Measurements from ENCODE around the gene ARSG.

ARSG gene

DNA sequence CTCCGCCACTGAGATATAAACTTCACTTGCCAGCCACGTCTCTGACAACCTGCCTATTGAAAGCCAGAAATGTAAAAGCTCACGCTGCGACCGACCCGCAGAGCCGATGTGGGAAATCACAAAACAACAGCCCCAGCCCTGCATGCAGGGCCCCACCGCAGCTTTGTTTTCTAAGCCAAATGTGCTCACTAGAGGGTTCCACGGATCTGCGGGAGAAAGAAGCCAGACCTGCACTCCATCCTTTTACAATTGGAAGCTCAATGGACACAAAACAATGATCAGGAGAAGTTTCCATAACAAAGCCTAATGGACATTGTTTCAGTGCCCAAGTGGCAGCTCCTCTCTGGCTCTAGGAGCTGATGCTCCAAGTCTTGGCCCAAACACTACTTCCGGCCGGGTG is 132.9 kb downstream of the ARSG start:
- DNase-seq (ENCODE audit: low read depth in 2 of 3, low spot score in 1 of 3), result no peak

DNA sequence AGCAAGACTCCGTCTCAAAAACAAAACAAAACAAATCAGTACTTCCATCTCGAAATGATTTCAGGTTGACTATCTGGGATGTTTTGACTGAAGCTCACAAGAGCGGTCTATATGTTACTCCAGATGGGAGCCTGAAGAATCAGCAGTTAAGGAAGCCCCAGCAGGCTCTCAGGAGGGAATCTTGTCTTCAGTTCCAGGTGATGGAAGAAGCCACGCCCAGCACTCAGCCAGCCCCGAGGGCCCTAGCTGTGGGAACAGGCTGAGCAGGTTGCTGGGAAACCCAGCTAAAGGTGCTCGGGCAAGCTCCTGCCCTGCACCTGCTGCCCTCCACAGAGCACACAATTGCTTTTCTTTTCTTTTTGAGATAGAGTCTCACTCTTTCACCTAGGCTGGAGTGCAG is 133.6 kb downstream of the ARSG start:
- DNase-seq (ENCODE audit: low read depth in 2 of 3, low spot score in 1 of 3), result no peak

DNA sequence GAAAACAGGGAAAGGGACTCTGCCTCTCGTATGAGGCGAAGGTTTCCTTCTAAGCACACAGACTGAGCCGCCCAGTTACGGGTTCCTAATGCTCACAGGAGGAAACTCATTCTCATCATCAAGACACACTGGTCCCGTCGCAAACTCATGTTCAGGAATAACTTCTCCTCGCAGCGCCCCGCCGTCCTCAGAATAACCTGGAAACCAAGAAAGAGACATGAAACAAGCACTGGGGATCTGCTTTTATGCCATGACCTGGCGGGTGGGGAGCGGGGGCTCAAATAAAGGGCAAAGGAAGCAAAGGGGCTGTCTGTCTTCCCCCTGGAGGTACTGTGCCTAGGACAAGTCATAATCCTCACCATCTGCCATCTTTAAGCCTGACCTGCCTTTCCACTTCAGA is 134.7 kb downstream of the ARSG start:
- DNase-seq (ENCODE audit: low read depth in 2 of 3, low spot score in 1 of 3), result no peak

DNA sequence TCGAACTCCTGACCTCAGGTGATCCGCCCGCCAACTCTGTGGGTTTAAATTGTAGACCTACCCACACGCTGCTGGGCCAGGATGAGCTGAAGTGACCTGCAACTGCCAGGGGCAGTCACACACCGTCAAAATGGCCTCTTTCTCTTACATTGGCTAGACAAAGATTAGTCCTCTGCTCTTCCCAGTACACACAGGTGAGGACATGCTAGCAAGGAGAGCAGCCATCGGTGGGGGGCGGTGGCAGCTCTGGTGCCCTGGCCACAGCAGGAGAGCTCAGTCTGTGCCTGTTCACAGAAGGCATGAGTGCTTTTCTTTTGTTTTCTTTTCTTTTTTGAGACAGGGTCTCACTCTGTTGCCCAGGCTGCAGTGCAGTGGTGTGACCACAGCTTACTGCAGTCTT is 136.3 kb downstream of the ARSG start:
- no peak for DNase-seq (ENCODE audit: low read depth in 2 of 3, low spot score in 1 of 3)

DNA sequence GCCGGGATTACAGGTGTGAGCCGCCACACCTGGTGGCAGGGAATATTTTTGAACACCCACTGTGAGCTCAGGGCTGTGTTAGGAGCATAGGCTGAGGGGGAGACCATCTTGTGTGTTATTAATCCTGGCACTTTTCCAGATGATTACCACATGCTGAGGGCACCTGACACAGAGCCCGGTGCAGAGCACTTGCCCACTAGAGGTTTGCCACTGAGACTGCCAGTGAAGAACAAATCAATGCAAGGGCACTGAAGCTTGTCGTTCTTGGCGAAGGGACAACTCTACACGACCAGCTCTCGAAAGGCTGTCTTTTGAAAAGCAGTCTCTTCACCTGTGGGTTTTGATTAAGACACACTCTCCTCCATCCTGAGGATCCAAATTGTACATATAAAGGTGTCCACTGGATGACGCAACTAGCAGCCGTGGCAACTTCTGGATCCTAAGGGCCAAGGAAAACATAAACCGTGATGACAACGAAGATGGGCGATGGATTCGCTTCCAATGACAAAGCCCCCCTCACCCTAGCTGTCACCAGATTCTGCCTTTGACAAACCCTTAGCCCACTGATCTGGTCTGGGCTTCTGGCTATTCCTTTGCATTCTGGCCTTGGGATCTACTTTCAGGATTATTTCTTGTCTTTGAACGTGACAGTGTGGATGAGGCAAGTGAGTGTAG is 137.3 kb downstream of the ARSG start:
- DNase-seq (ENCODE audit: low read depth in 2 of 3, low spot score in 1 of 3), result no peak

DNA sequence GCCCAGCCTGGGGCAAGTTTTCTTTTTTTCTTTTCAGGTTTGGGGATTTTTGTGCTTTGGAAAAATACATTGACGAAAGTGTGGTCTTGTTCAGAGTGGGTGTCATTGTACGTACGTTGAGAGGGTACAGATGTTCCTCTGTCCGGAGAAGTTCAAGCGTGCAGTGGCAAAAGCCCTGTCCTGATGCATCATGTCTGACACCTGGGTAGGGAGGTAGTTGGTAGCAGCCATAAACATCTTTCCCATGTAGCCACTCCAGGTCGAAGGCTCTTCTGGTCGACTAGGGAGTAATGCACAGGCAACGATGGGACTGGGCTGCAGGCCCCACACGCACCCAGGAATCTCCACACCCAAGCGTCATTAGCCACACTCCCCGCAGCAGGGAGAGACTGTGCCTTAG is 138.6 kb downstream of the ARSG start:
- no peak for DNase-seq (ENCODE audit: low read depth in 2 of 3, low spot score in 1 of 3)

DNA sequence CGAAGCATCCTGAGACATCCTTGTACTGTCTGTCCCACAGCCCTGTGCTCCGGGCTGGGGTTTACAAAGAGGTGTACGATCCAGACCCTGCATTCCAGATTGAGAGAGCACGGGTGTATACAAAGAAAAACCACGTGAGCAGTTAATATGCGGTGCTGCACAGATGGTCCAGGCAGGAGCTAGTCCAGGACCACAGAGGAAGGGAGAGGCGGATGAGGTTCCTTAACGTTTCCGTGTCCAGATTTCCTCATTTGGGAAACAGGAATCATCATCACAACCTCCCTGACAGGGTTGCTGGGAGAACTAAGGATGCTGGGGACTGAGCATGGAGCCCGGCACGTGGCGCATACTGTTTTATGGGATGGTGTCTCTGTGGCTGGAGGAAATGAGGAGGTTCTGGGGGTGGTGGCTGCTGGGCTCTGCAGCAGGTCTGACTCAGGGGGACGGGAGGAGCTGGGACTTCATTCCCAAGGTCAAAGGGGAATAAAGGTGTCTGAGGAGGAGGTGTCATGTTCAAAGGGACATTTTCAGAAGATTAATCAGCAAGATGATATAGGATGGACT is 139.8 kb downstream of the ARSG start:
- DNase-seq (ENCODE audit: low read depth in 2 of 3, low spot score in 1 of 3), result no peak

DNA sequence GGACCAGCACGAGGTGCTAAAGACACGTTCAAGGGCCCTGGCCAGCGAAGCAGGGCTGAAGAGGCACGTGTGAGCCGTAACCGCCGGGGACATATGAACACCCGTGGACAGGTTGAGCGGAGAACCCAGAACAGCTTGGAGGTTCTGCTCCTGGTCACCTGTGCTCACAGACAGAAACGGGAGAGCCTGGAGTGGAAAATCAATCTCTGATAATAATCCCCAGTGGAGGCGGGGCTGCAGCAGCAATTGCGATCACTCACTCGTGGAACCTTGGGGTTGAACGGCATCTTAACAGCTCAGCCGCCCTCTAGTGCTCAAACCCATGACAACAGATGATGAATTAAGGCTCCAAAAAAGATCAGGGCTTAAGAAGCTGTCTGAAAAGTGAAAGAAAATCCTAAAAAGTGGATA is 140.4 kb downstream of the ARSG start:
- DNase-seq (ENCODE audit: low read depth in 2 of 3, low spot score in 1 of 3), result peak; percentile 18 to 29 (median 22)

DNA sequence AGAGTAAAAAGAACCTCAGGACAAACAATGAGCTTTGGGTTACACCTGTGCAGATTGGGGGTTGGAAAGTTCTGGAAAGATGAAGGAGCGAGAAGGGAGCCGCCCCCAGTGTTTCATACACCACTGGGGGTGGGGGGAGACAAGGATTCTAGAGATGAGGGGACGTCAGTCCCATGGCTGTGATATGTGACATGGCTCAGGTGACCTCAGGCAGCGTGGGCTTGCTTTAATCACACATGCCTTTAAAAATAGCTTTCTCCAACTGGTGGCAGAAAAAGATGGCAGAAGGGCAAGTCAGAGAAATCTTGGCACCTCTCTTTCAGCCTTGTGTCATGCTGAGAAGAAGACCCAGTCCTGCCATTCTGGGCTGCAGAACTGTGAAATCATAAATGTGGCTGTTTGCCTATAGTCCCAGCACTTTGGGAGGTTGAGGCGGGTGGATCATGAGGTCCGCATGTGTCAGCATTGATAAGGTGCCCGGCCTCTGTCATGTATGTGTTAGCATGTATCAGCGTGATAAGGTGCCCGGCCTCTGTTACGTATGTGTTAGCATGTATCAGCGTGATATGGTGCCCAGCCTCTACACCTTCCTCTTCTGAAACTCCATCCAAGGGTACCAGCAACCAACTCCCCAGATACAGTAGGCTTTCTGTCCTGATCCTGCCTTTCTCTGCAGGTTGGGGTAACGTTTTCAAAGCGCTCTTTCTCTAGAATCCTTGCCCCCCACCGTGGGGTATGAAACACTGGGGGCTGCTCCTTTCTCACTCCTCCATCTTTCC is 141.0 kb downstream of the ARSG start:
- DNase-seq (ENCODE audit: low read depth in 2 of 3, low spot score in 1 of 3), result no peak

DNA sequence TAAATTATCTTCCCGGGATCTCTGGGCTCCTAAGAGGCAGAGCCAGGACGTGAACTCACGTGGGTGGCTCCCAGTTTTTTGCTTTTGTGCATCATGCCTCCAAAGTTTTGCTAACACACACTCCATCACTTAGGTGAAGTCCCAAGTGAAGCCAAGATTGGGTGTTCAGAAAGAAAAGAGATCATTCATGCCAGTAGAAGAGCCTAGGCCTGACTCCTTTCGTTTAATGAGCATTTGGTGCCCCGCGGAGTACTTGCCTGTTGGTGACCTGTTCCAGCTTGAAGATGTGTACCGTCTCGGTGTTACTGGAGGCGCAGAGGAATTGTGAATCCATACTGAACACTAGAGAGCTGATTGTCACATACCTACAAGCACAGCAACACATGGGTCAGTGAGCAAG is 141.9 kb downstream of the ARSG start:
- no peak for DNase-seq (ENCODE audit: low read depth in 2 of 3, low spot score in 1 of 3)

DNA sequence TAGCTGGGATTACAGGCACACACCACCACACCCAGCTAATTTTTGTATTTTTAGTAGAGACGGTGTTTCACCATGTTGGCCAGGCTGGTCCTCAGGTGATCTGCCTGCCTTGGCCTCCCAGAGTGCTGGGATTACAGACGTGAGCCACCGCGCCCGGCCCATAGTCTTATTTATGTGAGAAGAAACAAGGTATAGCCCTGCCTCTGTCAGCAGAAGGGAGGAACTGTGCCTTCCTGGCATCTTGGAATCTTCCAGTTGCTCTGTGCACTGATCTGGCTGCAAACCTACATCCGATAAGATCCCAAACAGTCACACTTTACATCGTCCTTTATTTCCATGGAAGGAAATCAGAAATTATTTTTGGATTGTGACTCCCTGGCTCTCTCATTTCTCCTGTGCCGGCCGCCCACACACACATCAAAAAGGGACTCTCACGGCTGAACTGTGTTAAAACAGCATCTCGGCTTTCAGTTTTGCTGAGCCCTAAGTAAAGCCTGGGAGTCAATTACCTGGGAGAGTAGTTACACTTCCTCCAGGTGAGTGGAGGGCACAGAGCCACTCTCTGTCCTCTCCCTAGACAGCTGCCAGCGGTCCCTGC is 142.7 kb downstream of the ARSG start:
- DNase-seq (ENCODE audit: low read depth in 2 of 3, low spot score in 1 of 3), result no peak

DNA sequence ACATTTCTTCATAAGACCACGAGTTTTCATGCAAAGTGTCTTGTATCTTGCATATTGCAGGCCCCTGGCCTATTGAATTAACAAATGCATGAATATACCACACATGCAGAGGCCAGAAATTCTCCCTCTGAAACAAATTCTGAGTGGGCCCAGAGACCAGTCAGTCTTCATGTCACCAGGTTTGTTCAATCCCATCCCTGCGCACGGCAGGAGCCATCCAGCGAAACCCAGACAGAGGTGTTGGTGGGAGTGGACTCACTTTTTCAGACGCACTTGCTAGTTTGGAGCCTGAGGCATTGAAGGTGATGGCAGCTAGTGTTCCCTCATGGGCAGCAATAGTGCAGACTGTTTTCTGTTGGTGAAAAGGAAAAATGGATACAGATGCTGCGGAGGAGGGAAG is 144.1 kb downstream of the ARSG start:
- no peak for DNase-seq (ENCODE audit: low read depth in 2 of 3, low spot score in 1 of 3)

DNA sequence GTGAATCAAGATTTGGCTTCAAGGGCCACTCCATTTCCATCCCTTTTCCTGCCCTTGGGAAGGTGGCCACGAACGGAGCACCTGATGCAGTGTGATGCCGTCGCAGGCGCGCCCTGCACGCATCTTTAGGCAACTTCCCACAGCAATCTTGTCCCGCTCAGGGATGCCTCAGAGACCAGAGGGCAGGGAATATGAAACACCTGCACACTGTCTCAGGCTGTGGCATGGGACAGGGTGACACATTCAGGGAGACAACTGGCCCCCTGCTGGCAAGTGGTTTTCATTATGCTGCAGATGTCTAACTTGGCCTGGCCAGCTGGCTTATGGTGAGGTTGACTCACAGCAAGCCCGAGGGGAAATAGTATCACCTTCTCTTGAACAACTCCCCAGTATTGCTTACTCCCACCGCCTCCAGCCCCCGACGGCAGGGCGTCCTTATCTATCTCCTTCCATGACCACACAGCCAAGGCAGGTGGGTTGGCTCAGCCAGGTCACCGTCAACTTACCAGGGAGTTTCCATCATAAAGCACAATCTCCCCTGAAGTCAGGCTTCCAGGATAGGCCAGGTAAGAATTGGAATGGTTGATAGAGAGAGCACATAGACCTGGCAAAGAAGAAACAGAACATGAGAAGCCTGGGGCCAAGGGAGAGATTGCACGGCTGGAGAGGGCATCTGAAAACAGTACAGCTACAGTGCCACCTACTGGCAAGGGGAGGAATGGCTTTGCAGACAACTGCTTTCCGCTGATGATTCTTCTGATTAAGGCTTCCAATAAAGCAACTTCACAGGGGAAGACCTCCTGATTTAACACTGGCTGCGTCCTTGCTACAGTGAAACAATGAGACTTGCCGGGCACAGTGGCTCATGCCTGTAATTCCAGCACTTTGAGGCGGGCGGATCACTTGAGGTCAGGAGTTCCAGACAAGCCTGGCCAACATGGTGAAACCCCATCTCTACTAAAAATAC is 144.9 kb downstream of the ARSG start:
- peak; percentile 72 to 92 (median 73) for DNase-seq (ENCODE audit: low read depth in 2 of 3, low spot score in 1 of 3)

DNA sequence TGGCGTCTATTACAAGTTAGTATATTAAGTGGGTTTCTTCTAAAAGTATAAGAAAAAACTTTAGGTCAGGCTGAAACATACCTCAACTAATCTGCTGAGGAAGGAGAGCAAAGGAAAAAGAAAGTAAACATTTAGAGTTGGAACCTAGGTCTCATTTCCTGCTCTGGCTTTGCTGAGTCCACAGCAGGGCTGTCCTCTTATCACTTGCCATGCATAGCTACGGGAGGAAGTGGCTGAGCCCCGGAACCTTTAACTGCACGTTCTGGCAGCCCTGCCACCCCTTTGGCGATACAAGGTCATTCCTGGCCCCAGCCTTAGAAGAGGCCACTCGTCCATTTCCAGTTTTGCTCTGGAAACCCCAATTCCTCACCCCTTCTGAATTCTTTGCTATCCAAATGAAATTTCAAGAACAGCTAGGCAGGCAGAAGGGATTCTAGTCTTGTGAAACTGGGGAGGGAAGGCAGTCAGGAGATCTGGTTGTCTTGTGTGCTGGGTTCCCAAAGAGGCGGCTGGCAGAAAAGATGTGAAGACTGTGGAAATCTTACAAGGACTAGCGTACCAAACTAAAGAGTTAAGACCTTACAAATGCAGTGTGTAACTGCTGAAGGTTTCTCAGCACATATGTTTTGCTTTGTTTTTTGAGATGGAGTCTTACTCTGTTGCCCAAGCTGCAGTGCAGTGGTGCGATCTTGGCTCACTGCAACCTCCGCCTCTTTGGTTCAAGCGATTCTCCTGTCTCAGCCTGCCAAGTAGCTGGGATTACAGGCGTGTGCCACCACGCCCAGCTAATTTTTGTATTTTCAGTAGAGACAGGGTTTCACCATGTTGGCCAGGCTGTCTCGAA is 146.9 kb downstream of the ARSG start:
- peak in 1 of 3 donors; percentile 35 for DNase-seq (ENCODE audit: low read depth in 2 of 3, low spot score in 1 of 3)

DNA sequence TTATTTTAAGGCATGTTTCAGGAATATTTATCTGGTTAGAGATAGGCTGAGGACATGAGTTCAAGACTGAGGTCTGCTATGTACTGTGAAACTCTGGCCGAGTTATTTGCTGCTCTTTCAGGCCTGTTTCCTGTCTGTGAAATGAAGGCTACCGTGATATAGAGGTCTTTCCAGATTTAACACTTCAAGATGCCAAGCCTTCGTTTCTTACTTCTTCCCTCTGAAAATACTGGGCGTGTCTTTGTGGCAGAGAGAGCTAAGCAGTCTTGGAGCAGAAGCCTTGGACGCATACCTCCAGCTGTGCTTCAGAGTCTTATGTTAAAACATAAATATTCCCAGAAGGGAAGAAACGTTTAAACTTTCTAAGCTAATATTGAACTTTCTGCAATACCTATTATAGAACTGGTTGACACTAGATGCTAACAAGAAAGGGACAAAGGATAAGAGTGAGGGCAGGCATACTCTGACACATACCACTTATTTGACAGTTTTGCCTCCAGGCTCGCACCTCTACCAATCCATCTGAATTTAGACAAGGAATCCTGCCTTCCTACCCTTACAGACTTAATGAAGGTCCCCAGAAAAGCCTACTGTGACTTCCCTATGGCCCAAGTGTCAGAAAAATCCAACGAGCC is 148.5 kb downstream of the ARSG start:
- no peak for DNase-seq (ENCODE audit: low read depth in 2 of 3, low spot score in 1 of 3)

DNA sequence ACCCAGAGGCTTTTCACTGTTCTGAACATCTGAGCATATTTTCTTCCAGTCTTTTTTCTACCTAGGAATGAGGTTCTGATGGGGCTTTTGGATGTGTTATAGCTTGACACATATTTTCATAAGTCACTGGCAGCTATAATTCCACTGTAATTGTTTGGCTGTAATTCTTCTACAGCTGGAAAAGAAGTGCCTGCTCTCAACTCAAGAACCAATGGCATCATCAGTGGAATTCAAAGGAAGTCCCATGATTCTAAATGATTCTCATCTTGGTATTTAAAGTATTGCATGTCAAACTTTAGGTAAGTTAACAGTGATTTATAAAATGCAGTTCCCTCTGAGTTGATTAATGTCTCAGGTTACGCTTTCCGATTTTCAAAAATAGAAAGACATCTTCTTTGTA is 149.2 kb downstream of the ARSG start:
- DNase-seq (ENCODE audit: low read depth in 2 of 3, low spot score in 1 of 3), result no peak

DNA sequence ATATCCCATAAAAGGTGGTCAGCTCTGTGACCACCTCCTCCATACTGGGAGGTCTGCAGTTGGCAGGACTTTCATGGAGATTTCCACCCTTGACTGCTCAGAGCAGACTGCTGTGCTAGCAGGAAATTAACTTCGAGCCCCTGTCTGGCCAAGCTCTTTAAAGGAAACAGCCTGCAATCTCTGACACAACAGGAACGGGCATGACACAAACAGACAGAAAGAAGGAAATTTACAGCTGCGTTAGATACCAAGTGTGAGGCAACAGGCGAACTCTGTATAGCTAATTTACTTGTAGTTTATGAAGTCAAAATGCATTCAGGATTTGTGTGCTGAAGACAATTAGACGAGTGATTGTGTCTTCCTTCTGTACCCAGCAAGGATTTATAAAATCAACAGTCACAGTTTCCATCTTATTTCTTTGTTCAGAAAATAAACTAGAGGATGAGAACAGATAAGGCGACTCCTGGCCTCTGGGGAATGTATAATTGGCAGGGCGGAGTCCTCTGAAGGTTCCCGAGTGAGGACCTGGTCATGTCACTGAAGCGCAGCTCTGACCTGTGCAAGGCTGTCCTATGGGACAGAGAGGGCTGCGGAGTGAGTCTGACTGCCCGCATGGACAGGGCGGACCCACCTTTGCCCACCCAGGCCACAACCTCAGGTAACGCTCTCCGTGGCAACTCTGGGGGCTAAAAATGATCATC is 149.9 kb downstream of the ARSG start:
- DNase-seq (ENCODE audit: low read depth in 2 of 3, low spot score in 1 of 3), result no peak

DNA sequence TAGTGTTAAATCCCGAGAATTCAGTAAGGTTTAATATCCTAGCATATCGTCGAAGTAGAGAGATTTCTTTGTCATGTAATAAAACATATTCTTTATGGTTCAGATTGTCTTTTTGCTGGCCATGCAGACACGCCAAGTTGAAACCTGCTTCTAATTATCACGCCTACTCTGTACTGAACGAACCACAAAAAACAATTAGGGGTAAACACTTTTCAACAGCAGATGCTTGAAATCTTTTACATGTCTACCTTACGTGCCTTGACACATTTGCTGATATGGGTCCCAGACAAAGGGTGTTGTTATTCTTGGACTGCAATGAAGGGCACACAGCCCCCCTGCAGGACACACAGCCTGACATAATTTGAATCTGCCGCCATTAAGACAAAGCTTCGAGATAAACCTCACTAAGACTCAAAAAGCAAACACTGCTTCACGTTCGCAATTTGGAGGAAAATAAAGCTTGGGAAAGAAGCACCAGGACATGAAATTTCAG is 152.7 kb downstream of the ARSG start:
- DNase-seq (ENCODE audit: low read depth in 2 of 3, low spot score in 1 of 3), result no peak

DNA sequence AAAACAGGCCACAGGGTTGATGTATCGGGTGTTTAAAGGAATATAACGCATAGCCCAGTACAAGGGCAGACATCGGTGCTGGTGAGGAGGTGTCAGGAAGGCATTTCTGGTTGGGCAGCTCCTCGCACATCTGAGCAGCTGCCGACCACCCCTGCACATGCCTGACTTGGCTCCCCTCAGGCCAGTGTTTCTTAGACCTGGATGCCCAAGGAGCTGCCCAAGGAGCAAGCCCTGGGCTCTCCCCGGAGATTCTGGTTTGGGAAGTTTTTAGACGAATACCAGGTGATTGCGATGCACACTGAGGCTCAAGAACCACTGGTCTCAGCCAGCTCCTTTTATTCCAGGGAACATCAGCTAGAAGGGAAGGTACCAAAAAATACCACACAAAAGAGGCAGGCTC is 154.4 kb downstream of the ARSG start:
- DNase-seq (ENCODE audit: low read depth in 2 of 3, low spot score in 1 of 3), result no peak
